ENCODE data around the gene ST3GAL5. TPM values are rescaled to one million over a fixed set of nuclear protein-coding genes. Genes with fewer than 3 reads are reported as not detected.

Gene ST3GAL5
- total RNA-seq, 1 donor = 17.4 TPM

DNA sequence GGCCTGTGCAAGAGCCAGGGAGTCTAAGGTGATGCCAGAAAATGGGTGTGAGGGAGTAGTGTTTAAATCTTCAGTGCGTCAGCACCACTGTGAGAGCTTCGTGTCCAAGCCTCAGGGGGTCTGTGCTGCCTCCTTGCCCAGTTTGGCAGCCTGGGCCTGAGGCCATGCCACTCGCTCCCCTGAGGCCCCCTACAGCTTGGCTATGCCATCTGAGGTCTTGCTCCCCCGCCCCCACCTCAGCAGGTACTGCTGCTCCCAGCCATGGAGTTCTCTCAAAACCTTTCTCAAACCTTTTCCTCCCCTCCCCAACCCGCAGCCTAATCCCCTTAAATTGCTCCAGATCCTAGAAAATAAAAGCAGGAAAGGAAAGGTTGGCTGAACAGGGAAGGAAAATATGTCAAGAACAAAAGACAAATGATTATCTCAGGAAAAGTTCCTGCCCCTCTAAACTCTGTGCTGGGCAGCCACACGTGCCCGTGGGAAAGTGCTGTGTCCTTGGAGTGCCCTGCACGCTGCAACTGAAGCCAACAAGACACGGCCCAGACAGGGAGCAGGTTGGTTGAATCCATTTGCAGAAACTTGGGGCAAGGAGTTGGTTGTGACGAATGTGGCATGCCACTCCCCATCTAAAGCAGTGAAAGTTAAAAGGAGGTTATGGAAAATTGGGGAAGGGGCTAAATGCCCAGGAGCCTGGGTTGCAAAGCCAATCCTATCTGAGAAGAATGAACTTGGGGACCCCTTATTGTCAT lies 73.8 kb downstream of the ST3GAL5 start:
- Histone ChIP-seq H2AFZ (ENCODE audit: low read length) (no peak overlapping the region), H3K36me3 (ENCODE audit: insufficient read depth, low read length) (no peaks in the 10 kb centered on the region), H3K4me2 (ENCODE audit: insufficient read depth, low read length) (no peak overlapping the region), H3K27me3 (ENCODE audit: insufficient read depth, low read length) (no peaks in the 10 kb centered on the region), H3K4me1 (ENCODE audit: insufficient read depth, low read length) (peaks cover 12% of the 10 kb centered on the region), H3K9me3 (ENCODE audit: low read depth, low read length) (no peaks in the 10 kb centered on the region), H3K27ac (ENCODE audit: low read depth, low read length) (no peak overlapping the region), H3K79me2 (ENCODE audit: insufficient read depth, low read length) (no peaks in the 10 kb centered on the region), H3K4me3 (ENCODE audit: insufficient read depth, low read length) (no peak overlapping the region), H4K20me1 (ENCODE audit: insufficient read depth, low read length) (no peaks in the 10 kb centered on the region)
- DNase-seq (ENCODE audit: insufficient read length, low spot score, missing footprints) = no peak
- TF ChIP-seq, protein P1, sequence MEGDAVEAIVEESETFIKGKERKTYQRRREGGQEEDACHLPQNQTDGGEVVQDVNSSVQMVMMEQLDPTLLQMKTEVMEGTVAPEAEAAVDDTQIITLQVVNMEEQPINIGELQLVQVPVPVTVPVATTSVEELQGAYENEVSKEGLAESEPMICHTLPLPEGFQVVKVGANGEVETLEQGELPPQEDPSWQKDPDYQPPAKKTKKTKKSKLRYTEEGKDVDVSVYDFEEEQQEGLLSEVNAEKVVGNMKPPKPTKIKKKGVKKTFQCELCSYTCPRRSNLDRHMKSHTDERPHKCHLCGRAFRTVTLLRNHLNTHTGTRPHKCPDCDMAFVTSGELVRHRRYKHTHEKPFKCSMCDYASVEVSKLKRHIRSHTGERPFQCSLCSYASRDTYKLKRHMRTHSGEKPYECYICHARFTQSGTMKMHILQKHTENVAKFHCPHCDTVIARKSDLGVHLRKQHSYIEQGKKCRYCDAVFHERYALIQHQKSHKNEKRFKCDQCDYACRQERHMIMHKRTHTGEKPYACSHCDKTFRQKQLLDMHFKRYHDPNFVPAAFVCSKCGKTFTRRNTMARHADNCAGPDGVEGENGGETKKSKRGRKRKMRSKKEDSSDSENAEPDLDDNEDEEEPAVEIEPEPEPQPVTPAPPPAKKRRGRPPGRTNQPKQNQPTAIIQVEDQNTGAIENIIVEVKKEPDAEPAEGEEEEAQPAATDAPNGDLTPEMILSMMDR (IDR thresholded peaks at IDR 0.05; ENCODE audit: extremely low read depth, low read depth, low read length) = no peak

DNA sequence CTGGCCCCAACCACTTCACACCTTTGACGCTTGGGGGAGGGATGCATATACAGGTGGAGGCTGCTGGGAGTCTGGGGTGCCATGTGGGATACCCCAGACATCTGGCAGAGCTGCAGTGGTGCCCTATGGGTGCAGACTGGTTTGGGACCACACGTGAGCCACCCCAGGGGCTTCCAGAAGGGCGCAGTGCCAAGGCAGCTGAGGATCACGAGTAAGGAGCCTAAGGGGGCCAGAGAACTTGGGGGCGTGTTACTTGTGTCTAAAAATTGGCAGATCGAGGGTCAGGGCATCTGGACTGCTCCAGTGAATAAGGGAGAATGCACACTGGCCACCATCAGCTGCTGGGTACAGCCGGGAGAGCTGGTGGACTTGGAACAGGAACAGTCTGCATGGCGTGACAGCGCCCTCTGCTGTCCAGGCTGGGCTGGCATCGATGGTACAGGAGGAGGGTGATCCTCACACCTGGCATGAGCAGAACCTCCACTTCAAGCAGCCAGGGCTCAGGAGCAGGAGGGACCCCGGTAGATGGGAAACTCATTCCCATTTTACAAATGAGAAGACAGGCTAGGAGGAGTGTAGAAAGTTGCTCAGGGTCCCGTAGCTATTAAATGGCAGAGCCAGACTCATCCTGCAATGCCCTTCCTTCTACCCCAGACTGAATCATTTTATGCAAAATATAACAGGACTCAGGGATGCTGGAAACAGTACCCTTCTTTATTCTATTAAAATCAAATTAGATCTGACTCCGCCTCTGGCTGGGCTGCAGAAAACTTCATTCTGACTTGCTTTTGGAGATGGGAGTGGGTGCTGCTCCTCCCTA lies 74.6 kb downstream of the ST3GAL5 start:
- Histone ChIP-seq H2AFZ (ENCODE audit: low read length) (no peak overlapping the region), H3K27ac (ENCODE audit: low read depth, low read length) (no peak overlapping the region), H3K36me3 (ENCODE audit: insufficient read depth, low read length) (no peaks in the 10 kb centered on the region), H3K79me2 (ENCODE audit: insufficient read depth, low read length) (no peaks in the 10 kb centered on the region), H3K4me1 (ENCODE audit: insufficient read depth, low read length) (peaks cover 12% of the 10 kb centered on the region), H3K4me3 (ENCODE audit: insufficient read depth, low read length) (no peak overlapping the region), H3K4me2 (ENCODE audit: insufficient read depth, low read length) (no peak overlapping the region), H3K27me3 (ENCODE audit: insufficient read depth, low read length) (no peaks in the 10 kb centered on the region), H4K20me1 (ENCODE audit: insufficient read depth, low read length) (no peaks in the 10 kb centered on the region), H3K9me3 (ENCODE audit: low read depth, low read length) (no peaks in the 10 kb centered on the region)
- TF ChIP-seq, protein P1 (IDR thresholded peaks at IDR 0.05; ENCODE audit: extremely low read depth, low read depth, low read length) = peak; percentile 95
- peak; percentile 97 for DNase-seq (ENCODE audit: insufficient read length, low spot score, missing footprints)

DNA sequence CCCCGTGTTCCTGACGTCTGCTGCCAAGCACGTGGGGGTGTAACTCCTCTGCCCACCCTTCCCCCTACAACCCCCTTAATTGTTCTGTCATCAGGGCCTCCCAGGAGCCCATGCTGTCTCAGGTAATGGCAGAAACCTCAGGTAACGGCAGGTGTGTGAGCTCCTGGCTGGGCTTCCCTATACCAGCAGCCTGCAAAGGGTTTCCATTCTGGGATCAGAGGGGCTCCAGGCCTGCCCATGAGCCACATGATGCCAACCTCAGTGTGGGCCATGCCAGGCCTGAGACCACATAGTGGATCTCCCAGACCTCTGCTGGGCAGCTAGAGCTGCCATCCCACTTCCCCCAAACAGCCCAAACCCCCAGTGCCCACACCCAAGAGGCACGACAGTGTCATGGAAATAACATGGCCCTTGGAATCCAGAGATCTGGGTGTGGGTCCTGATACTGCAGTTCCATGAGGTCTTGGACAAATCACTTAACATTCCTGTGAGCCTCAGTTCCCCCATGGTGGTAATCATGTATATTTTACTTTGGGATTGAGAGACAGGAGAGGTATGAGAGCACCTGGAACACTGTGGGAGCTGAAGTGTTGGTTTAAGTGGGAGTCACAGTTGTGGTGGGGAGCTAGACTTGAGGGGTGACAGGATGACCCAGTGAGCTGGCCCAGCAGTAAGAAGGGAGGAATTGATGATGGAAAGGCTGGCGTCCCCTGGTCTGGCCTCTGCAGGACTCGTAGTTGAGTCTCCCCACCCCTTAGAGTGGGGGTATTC lies 75.4 kb downstream of the ST3GAL5 start:
- TF ChIP-seq, protein P1 (IDR thresholded peaks at IDR 0.05; ENCODE audit: extremely low read depth, low read depth, low read length) = no peak
- Histone ChIP-seq H3K9me3 (ENCODE audit: low read depth, low read length) (no peaks in the 10 kb centered on the region), H4K20me1 (ENCODE audit: insufficient read depth, low read length) (no peaks in the 10 kb centered on the region), H2AFZ (ENCODE audit: low read length) (no peak overlapping the region), H3K27me3 (ENCODE audit: insufficient read depth, low read length) (no peaks in the 10 kb centered on the region), H3K27ac (ENCODE audit: low read depth, low read length) (no peak overlapping the region), H3K4me1 (ENCODE audit: insufficient read depth, low read length) (peaks cover 12% of the 10 kb centered on the region), H3K4me3 (ENCODE audit: insufficient read depth, low read length) (no peak overlapping the region), H3K79me2 (ENCODE audit: insufficient read depth, low read length) (no peaks in the 10 kb centered on the region), H3K4me2 (ENCODE audit: insufficient read depth, low read length) (no peak overlapping the region), H3K36me3 (ENCODE audit: insufficient read depth, low read length) (no peaks in the 10 kb centered on the region)
- no peak for DNase-seq (ENCODE audit: insufficient read length, low spot score, missing footprints)
